ENCODE measurements around the gene MCIDAS. TPM values are rescaled to one million over a fixed set of nuclear protein-coding genes. Genes with fewer than 3 reads are reported as not detected.

The MCIDAS gene
- total RNA-seq, result not detected

- Mint-ChIP-seq H3K27ac (no peak within 1 kb of the TSS), H3K4me3 (peak within 1 kb of the TSS; percentile 63)
- peak; percentile 79 for DNase-seq (ENCODE audit: low spot score)
These were observed at the start of gene MCIDAS for GRCh38 chr5:55226934-55227663. Gene MCIDAS (minus strand): TSS chr5:55227315. CDS start chr5:55227138, 177 bp downstream.

GRCh38 chr5:55276771-55277170 is 49.7 kb upstream of the MCIDAS start:
- no peaks in the 10 kb centered on the region for H3K4me1 Mint-ChIP-seq (ENCODE audit: low read depth in 2 of 2)
- DNase-seq (ENCODE audit: low spot score) (no peak), ATAC-seq (no peak)
- peaks cover 26% of the 10 kb centered on the region for H3K36me3 Mint-ChIP-seq
- no peak overlapping the region for H3K27ac Mint-ChIP-seq
- no peaks in the 10 kb centered on the region for H3K9me3 Mint-ChIP-seq
- H3K4me3 Mint-ChIP-seq, result no peak overlapping the region
- H3K27me3 Mint-ChIP-seq, result no peaks in the 10 kb centered on the region

More at GRCh38 chr5:55226934-55227663, at the start of gene MCIDAS:
- Mint-ChIP-seq H3K27me3 (peaks cover 64 to 81% of the 10 kb centered on the region in 2 donors), H3K9me3 (no peaks in the 10 kb centered on the region), H3K4me1 (ENCODE audit: low read depth in 2 of 2) (peaks cover 16 to 36% of the 10 kb centered on the region in 2 donors), H3K36me3 (no peaks in the 10 kb centered on the region)
- ATAC-seq, result peak; percentile 73 to 87

GRCh38 chr5:55258339-55258738 is 31.2 kb upstream of the MCIDAS start:
- DNase-seq (ENCODE audit: low spot score), result no peak
- Mint-ChIP-seq H3K27me3 (no peaks in the 10 kb centered on the region), H3K36me3 (peaks cover 13% of the 10 kb centered on the region), H3K4me1 (ENCODE audit: low read depth in 2 of 2) (no peaks in the 10 kb centered on the region), H3K27ac (no peak overlapping the region), H3K9me3 (no peaks in the 10 kb centered on the region), H3K4me3 (no peak overlapping the region)
- no peak for ATAC-seq

- peaks cover 13% of the 10 kb centered on the region for H3K36me3 Mint-ChIP-seq
- ATAC-seq (no peak), DNase-seq (ENCODE audit: low spot score) (no peak)
- no peak overlapping the region for H3K27ac Mint-ChIP-seq
- no peaks in the 10 kb centered on the region for H3K4me1 Mint-ChIP-seq (ENCODE audit: low read depth in 2 of 2)
- H3K9me3 Mint-ChIP-seq, result no peaks in the 10 kb centered on the region
- H3K27me3 Mint-ChIP-seq, result no peaks in the 10 kb centered on the region
- no peak overlapping the region for H3K4me3 Mint-ChIP-seq
These were observed 27.7 kb upstream of the MCIDAS start for GRCh38 chr5:55254802-55255201.

- H3K4me3 Mint-ChIP-seq, result no peak overlapping the region
- DNase-seq (ENCODE audit: low spot score), result no peak
- ATAC-seq, result no peak
- peaks cover 22% of the 10 kb centered on the region for H3K36me3 Mint-ChIP-seq
- no peak overlapping the region for H3K27ac Mint-ChIP-seq
- H3K27me3 Mint-ChIP-seq, result peaks cover 0 to 7% of the 10 kb centered on the region in 2 donors
- peaks cover 3% of the 10 kb centered on the region for H3K9me3 Mint-ChIP-seq
- no peaks in the 10 kb centered on the region for H3K4me1 Mint-ChIP-seq (ENCODE audit: low read depth in 2 of 2)
These were observed 22.9 kb upstream of the MCIDAS start for GRCh38 chr5:55250064-55250463.

GRCh38 chr5:55241746-55242145 is 14.6 kb upstream of the MCIDAS start:
- no peak for DNase-seq (ENCODE audit: low spot score)
- H3K27ac Mint-ChIP-seq, result no peak overlapping the region
- no peak for ATAC-seq
- no peaks in the 10 kb centered on the region for H3K36me3 Mint-ChIP-seq
- H3K4me1 Mint-ChIP-seq (ENCODE audit: low read depth in 2 of 2), result no peaks in the 10 kb centered on the region
- no peak overlapping the region for H3K4me3 Mint-ChIP-seq
- no peaks in the 10 kb centered on the region for H3K9me3 Mint-ChIP-seq
- H3K27me3 Mint-ChIP-seq, result peaks cover 18 to 25% of the 10 kb centered on the region in 2 donors

GRCh38 chr5:55236800-55237199 is 9.7 kb upstream of the MCIDAS start:
- Mint-ChIP-seq H3K36me3 (no peaks in the 10 kb centered on the region), H3K9me3 (no peaks in the 10 kb centered on the region), H3K27me3 (peaks cover 35 to 43% of the 10 kb centered on the region in 2 donors), H3K4me1 (ENCODE audit: low read depth in 2 of 2) (peaks cover 13 to 15% of the 10 kb centered on the region in 2 donors), H3K27ac (no peak overlapping the region), H3K4me3 (no peak overlapping the region)
- ATAC-seq (no peak), DNase-seq (ENCODE audit: low spot score) (no peak)

- peak overlapping the region; percentile 81 for H3K4me3 Mint-ChIP-seq
- no peak for ATAC-seq
- no peaks in the 10 kb centered on the region for H3K9me3 Mint-ChIP-seq
These were observed 7.1 kb upstream of the MCIDAS start for GRCh38 chr5:55234121-55234700.

GRCh38 chr5:55232985-55233928 is 6.1 kb upstream of the MCIDAS start, which contains the start of gene CCNO:
Gene CCNO (minus strand): TSS chr5:55233608. CDS start chr5:55233523, 85 bp downstream.
- peak; percentile 91 to 93 for ATAC-seq
- Mint-ChIP-seq H3K27ac (peak within 1 kb of the TSS in 1 of 2 donors; percentile 50), H3K4me1 (ENCODE audit: low read depth in 2 of 2) (peaks cover 18 to 24% of the 10 kb centered on the region in 2 donors), H3K4me3 (peak within 1 kb of the TSS; percentile 90), H3K36me3 (no peaks in the 10 kb centered on the region), H3K27me3 (peaks cover 56 to 69% of the 10 kb centered on the region in 2 donors), H3K9me3 (no peaks in the 10 kb centered on the region)
- DNase-seq (ENCODE audit: low spot score), result no peak

More at GRCh38 chr5:55234121-55234700, 7.1 kb upstream of the MCIDAS start:
- H3K27ac Mint-ChIP-seq, result no peak overlapping the region
- peaks cover 18 to 23% of the 10 kb centered on the region in 2 donors for H3K4me1 Mint-ChIP-seq (ENCODE audit: low read depth in 2 of 2)
- no peak for DNase-seq (ENCODE audit: low spot score)
- H3K27me3 Mint-ChIP-seq, result peaks cover 53 to 68% of the 10 kb centered on the region in 2 donors
- H3K36me3 Mint-ChIP-seq, result no peaks in the 10 kb centered on the region

GRCh38 chr5:55232271-55232984 is 5.3 kb upstream of the MCIDAS start:
- Mint-ChIP-seq H3K27ac (peak overlapping the region in 1 of 2 donors; percentile 50), H3K9me3 (no peaks in the 10 kb centered on the region), H3K27me3 (peaks cover 61 to 76% of the 10 kb centered on the region in 2 donors), H3K4me3 (peak overlapping the region; percentile 90), H3K36me3 (no peaks in the 10 kb centered on the region), H3K4me1 (ENCODE audit: low read depth in 2 of 2) (peaks cover 22 to 30% of the 10 kb centered on the region in 2 donors)
- ATAC-seq (no peak), DNase-seq (ENCODE audit: low spot score) (no peak)

GRCh38 chr5:55231919-55232270 is 4.8 kb upstream of the MCIDAS start:
- peak overlapping the region; percentile 90 for H3K4me3 Mint-ChIP-seq
- H3K36me3 Mint-ChIP-seq, result no peaks in the 10 kb centered on the region
- peaks cover 59 to 73% of the 10 kb centered on the region in 2 donors for H3K27me3 Mint-ChIP-seq
- DNase-seq (ENCODE audit: low spot score), result no peak
- H3K27ac Mint-ChIP-seq, result peak overlapping the region in 1 of 2 donors; percentile 50
- ATAC-seq, result no peak
- no peaks in the 10 kb centered on the region for H3K9me3 Mint-ChIP-seq
- H3K4me1 Mint-ChIP-seq (ENCODE audit: low read depth in 2 of 2), result peaks cover 22 to 30% of the 10 kb centered on the region in 2 donors

- Mint-ChIP-seq H3K4me1 (ENCODE audit: low read depth in 2 of 2) (peaks cover 23 to 31% of the 10 kb centered on the region in 2 donors), H3K27me3 (peaks cover 58 to 70% of the 10 kb centered on the region in 2 donors), H3K27ac (peak overlapping the region in 1 of 2 donors; percentile 50), H3K9me3 (no peaks in the 10 kb centered on the region), H3K36me3 (no peaks in the 10 kb centered on the region), H3K4me3 (peak overlapping the region; percentile 90)
- DNase-seq (ENCODE audit: low spot score), result no peak
- ATAC-seq, result no peak
These were observed 4.2 kb upstream of the MCIDAS start for GRCh38 chr5:55231029-55231918.
